K562 (cell line): Measurements from ENCODE around the gene POLR3K. TPM values are rescaled to one million over a fixed set of nuclear protein-coding genes. Genes with fewer than 3 reads are reported as not detected.
A peak's percentile ranks its signal among the peaks of the same experiment; 100 is the strongest.

Source experiments
- CCNT2 ChIP-seq: IDR thresholded peaks from 2 replicates; pipeline ENCODE4 v1.6.1; 2011; ENCODE audit warnings: borderline replicate concordance, low read depth, mild to moderate bottlenecking, moderate library complexity, mixed read lengths, low read length; ENCODE audit not compliant: insufficient read length; ENCODE audit errors: extremely low read depth
- HDGF ChIP-seq: fragments of 450-650 bp; IDR thresholded peaks from 2 replicates; pipeline ENCODE4 v1.6.1; 2016
- HMGN3 ChIP-seq: IDR thresholded peaks from 2 replicates; pipeline ENCODE4 v1.6.1; 2011; ENCODE audit warnings: borderline replicate concordance, low read depth, mild to moderate bottlenecking, mixed read lengths, low read length; ENCODE audit not compliant: insufficient read length; ENCODE audit errors: extremely low read depth
- MTA3 ChIP-seq: fragments of 450-650 bp; formaldehyde crosslinking; IDR thresholded peaks from 2 replicates; pipeline ENCODE4 v1.6.1; 2017; ENCODE audit warnings: mild to moderate bottlenecking, borderline replicate concordance
- NR2C2 ChIP-seq, 2 experiments: fragments of 200-800 bp in 1 of 2; sonication (Bioruptor generic) in 1 of 2; sonication (generic) in 1 of 2; formaldehyde crosslinking in 1 of 2; IDR thresholded peaks; 2 replicates each; pipeline versions ENCODE4 v1.6.1 to v1.8.0; 2016 to 2022; ENCODE audit warnings: mild to moderate bottlenecking in 1 of 2, missing compliant biosample characterization in 1 of 2, missing genetic modification characterization in 1 of 2, missing genetic modification reagents in 1 of 2
- SIN3B ChIP-seq: fragments of 450-650 bp; IDR thresholded peaks from 2 replicates; pipeline ENCODE4 v1.6.1; 2017; ENCODE audit warnings: low read depth, mild to moderate bottlenecking, moderate library complexity
- SMAD4 ChIP-seq: fragments of 250-450 bp; sonication (Bioruptor Pico); conservative IDR thresholded peaks from 2 replicates; pipeline ENCODE4 v1.8.0; 2021; ENCODE audit warnings: inconsistent platforms, mild to moderate bottlenecking, moderate library complexity
- TARDBP ChIP-seq: fragments of 450-650 bp; IDR thresholded peaks from 2 replicates; pipeline ENCODE4 v1.6.1; 2016
- TEAD2 ChIP-seq: fragments of 450-650 bp; IDR thresholded peaks from 2 replicates; pipeline ENCODE4 v1.6.1; 2016; ENCODE audit warnings: missing genetic modification characterization, control low read depth, missing compliant biosample characterization
- XRCC5 ChIP-seq: fragments of 200-400 bp; formaldehyde crosslinking; IDR thresholded peaks from 2 replicates; pipeline ENCODE4 v1.6.1; 2017; ENCODE audit warnings: low read depth, mild to moderate bottlenecking, low read length
- ZFPM2 ChIP-seq: fragments of 250-450 bp; sonication (Bioruptor Pico); IDR thresholded peaks from 2 replicates; pipeline ENCODE4 v1.5.1; 2022; ENCODE audit warnings: mild to moderate bottlenecking
- polyA plus RNA-seq, 8 experiments: library from polyadenylated mRNA; depleted of rRNA in 4 of 8; stranded (reverse) in 5 of 8; unstranded in 3 of 8; fragments of >200 nt; fragmentation: Nextera tagmentation in 2 of 8; fragmentation: Illumina TruSeq in 1 of 8; extraction: Ambion mirVana in 2 of 8; extraction: Trizol in 1 of 8; gene quantifications; 2 replicates each; pipeline versions ENCODE4 v1.2.1 to v1.2.3, GENCODE V29; 2011 to 2014; ENCODE audit warnings: inconsistent platforms in 1 of 8, missing spikeins in 1 of 8
- total RNA-seq, 7 experiments: library from RNA; depleted of rRNA in 6 of 7; stranded (reverse); fragments of >200 nt in 6 of 7; fragmentation: Illumina TruSeq in 2 of 7; extraction: Trizol in 2 of 7; gene quantifications; 2 replicates each; pipeline versions ENCODE4 v1.2.1 to v1.2.3, GENCODE V29; 2011 to 2021; ENCODE audit warnings: low replicate concordance in 1 of 7
- TF ChIP-seq, protein P1 (sequence below): fragments of 450-650 bp; IDR thresholded peaks from 2 replicates; pipeline ENCODE4 v1.6.1; 2016; ENCODE audit warnings: mild to moderate bottlenecking, moderate library complexity
- TF ChIP-seq, protein P2 (sequence below): fragments of 450-650 bp; IDR thresholded peaks from 2 replicates; pipeline ENCODE4 v1.7.0; 2016; ENCODE audit warnings: borderline replicate concordance

Gene POLR3K
- total and polyA plus RNA-seq, 9 of the 15 experiments (the other 6 are each of a cell fraction or from before 2014, with no cell fraction given): 42.1 to 315 (median 86.7) TPM

DNA sequence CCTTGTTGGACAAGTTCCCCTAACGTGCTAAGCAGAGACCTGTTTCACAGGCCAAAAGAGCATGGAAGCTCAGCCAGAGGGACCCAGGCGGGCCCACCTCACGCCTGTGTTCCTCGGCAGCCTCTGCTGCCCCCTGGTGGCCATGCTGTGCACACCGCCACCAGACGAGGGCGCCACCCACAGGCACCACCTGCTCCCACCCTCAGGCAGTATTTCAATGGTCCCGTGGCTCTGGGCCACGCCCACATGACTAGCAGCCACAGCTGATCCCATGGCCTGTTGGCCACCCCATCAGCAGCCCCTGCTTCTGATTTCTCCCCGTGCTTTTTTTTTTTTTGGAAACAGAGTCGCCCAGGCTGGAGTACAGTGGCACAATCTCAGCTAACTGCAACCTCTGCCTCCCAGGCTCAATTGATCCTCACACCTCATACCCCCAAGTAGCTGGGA lies 43.5 kb upstream of the POLR3K start (continued):
- TF ChIP-seq, protein P1, sequence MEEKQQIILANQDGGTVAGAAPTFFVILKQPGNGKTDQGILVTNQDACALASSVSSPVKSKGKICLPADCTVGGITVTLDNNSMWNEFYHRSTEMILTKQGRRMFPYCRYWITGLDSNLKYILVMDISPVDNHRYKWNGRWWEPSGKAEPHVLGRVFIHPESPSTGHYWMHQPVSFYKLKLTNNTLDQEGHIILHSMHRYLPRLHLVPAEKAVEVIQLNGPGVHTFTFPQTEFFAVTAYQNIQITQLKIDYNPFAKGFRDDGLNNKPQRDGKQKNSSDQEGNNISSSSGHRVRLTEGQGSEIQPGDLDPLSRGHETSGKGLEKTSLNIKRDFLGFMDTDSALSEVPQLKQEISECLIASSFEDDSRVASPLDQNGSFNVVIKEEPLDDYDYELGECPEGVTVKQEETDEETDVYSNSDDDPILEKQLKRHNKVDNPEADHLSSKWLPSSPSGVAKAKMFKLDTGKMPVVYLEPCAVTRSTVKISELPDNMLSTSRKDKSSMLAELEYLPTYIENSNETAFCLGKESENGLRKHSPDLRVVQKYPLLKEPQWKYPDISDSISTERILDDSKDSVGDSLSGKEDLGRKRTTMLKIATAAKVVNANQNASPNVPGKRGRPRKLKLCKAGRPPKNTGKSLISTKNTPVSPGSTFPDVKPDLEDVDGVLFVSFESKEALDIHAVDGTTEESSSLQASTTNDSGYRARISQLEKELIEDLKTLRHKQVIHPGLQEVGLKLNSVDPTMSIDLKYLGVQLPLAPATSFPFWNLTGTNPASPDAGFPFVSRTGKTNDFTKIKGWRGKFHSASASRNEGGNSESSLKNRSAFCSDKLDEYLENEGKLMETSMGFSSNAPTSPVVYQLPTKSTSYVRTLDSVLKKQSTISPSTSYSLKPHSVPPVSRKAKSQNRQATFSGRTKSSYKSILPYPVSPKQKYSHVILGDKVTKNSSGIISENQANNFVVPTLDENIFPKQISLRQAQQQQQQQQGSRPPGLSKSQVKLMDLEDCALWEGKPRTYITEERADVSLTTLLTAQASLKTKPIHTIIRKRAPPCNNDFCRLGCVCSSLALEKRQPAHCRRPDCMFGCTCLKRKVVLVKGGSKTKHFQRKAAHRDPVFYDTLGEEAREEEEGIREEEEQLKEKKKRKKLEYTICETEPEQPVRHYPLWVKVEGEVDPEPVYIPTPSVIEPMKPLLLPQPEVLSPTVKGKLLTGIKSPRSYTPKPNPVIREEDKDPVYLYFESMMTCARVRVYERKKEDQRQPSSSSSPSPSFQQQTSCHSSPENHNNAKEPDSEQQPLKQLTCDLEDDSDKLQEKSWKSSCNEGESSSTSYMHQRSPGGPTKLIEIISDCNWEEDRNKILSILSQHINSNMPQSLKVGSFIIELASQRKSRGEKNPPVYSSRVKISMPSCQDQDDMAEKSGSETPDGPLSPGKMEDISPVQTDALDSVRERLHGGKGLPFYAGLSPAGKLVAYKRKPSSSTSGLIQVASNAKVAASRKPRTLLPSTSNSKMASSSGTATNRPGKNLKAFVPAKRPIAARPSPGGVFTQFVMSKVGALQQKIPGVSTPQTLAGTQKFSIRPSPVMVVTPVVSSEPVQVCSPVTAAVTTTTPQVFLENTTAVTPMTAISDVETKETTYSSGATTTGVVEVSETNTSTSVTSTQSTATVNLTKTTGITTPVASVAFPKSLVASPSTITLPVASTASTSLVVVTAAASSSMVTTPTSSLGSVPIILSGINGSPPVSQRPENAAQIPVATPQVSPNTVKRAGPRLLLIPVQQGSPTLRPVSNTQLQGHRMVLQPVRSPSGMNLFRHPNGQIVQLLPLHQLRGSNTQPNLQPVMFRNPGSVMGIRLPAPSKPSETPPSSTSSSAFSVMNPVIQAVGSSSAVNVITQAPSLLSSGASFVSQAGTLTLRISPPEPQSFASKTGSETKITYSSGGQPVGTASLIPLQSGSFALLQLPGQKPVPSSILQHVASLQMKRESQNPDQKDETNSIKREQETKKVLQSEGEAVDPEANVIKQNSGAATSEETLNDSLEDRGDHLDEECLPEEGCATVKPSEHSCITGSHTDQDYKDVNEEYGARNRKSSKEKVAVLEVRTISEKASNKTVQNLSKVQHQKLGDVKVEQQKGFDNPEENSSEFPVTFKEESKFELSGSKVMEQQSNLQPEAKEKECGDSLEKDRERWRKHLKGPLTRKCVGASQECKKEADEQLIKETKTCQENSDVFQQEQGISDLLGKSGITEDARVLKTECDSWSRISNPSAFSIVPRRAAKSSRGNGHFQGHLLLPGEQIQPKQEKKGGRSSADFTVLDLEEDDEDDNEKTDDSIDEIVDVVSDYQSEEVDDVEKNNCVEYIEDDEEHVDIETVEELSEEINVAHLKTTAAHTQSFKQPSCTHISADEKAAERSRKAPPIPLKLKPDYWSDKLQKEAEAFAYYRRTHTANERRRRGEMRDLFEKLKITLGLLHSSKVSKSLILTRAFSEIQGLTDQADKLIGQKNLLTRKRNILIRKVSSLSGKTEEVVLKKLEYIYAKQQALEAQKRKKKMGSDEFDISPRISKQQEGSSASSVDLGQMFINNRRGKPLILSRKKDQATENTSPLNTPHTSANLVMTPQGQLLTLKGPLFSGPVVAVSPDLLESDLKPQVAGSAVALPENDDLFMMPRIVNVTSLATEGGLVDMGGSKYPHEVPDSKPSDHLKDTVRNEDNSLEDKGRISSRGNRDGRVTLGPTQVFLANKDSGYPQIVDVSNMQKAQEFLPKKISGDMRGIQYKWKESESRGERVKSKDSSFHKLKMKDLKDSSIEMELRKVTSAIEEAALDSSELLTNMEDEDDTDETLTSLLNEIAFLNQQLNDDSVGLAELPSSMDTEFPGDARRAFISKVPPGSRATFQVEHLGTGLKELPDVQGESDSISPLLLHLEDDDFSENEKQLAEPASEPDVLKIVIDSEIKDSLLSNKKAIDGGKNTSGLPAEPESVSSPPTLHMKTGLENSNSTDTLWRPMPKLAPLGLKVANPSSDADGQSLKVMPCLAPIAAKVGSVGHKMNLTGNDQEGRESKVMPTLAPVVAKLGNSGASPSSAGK: no peak
- TF ChIP-seq HDGF (no peak), ZFPM2 (0 out of 2 replicates have a peak, but pooled peaks have one; percentile 43), MTA3 (peak; percentile 82), CCNT2 (peak; percentile 51), SMAD4 (CRISPR knock-in tag) (peak; percentile 73), TEAD2 (tag) (no peak), TARDBP (0 out of 2 replicates have a peak, but pooled peaks have one; percentile 66), NR2C2 (CRISPR knock-in tag; IDR thresholded peaks at IDR 0.05) (no peak), NR2C2 (tag; IDR thresholded peaks at IDR 0.05) (no peak), HMGN3 (peak; percentile 77), XRCC5 (peak; percentile 92), SIN3B (no peak)
- TF ChIP-seq, protein P2, sequence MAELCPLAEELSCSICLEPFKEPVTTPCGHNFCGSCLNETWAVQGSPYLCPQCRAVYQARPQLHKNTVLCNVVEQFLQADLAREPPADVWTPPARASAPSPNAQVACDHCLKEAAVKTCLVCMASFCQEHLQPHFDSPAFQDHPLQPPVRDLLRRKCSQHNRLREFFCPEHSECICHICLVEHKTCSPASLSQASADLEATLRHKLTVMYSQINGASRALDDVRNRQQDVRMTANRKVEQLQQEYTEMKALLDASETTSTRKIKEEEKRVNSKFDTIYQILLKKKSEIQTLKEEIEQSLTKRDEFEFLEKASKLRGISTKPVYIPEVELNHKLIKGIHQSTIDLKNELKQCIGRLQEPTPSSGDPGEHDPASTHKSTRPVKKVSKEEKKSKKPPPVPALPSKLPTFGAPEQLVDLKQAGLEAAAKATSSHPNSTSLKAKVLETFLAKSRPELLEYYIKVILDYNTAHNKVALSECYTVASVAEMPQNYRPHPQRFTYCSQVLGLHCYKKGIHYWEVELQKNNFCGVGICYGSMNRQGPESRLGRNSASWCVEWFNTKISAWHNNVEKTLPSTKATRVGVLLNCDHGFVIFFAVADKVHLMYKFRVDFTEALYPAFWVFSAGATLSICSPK: no peak
